HG02840 (cell line): ENCODE results near the gene ASAH2B.
"Not testable (repeated sequence)": the region's sequence is repeated elsewhere in the genome, so short reads cannot be mapped to it uniquely, and the experiment has no call there.

Source experiments
- ATAC-seq: cut with Tn5 transposase; IDR thresholded peaks from one replicate; pipeline ENCODE4 v1.9.1; 2021; ENCODE audit warnings: mild to moderate bottlenecking, moderate library complexity, moderate number of reproducible peaks; ENCODE audit not compliant: unreplicated experiment, low FRiP score

Gene ASAH2B

DNA sequence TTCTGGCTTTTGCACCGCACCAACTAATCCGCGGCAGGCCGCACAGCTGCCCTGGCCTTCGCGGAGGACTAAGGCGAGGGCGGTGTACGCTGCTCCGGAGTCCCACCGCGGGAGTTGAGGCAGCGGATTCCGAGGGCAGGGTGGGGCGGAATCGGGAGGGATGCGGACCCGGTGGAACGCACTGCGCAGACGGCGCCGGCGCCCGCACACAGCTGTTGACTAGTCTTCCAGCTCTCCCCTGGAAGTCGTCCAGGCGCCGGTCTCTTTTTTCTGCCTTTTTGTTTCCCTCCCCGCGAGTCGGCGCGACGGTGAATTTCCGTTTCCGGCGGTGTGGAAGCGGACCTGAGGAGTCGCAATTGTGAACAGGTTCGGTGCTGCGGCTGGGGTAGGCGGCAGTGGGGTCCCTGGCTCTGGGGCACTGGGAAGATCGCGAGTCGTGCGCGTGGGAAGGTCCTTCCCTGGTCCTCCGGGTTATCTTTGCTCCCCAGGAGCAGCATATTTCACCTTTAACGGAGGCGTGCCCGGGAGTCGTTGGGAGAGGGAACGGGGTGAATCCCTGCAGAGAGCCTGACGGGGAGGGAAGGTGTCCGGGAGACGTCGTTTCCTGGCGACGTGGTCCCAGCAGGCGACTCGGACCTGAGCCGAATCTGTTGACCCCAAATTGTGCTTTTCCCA lies at the start of gene ASAH2B:
Gene ASAH2B, plus strand, starts transcription at position 319 of the 675 bp plus-strand sequence. CDS start 5,195 bp downstream, outside the sequence.
- peak; percentile 72 for ATAC-seq

GRCh38 chr10:50697819-50698218 lies 41.9 kb upstream of the ASAH2B start:
- not testable (repeated sequence) for ATAC-seq

DNA sequence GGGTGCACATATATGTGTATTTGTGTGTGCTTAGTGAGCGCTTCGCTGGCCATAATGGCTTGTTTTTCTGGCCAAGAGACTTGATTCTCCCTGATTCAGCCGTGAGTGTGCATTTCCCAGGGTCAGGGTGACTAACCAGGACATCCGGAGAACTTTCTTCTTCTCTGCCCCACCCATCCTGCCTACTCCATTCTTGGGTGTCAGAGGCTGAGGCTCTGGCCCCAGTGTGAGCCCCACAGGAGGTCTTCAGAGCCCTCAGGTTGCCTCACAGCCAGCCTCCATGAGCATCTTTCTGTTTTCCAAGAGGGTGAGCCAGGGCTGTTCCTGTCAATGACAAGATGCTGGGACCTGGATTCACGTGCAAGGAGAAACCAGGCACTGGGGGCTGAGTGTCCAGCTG lies 37.8 kb upstream of the ASAH2B start:
- not testable (repeated sequence) for ATAC-seq

GRCh38 chr10:50702997-50703396 lies 36.7 kb upstream of the ASAH2B start:
- not testable (repeated sequence) for ATAC-seq

GRCh38 chr10:50704436-50705079 lies 35.2 kb upstream of the ASAH2B start:
- ATAC-seq, result not testable (repeated sequence)

GRCh38 chr10:50706006-50706405 lies 33.7 kb upstream of the ASAH2B start:
- not testable (repeated sequence) for ATAC-seq

- not testable (repeated sequence) for ATAC-seq
Observed at GRCh38 chr10:50710241-50710640, 29.5 kb upstream of the ASAH2B start.

- ATAC-seq, result not testable (repeated sequence)
Observed at GRCh38 chr10:50723812-50724211, 15.9 kb upstream of the ASAH2B start.

DNA sequence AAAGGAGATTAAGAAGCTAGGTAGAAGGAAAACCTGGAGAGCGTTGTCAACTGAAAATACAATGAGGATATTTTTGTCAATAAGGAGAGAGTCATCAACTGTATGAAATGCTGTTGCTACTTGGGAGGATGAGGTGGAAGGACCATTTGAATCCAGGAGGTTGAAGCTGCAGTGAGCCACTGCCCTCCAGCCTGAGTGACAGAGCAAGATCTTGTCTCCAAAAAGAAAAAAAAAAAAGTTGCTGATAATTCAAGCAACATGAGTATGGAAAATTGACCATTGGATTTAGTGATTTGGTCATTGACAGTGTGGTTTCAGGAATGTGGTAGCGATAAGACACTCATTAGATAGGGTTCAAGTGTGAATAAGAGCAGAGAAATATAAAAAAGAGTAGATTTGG lies 11.6 kb upstream of the ASAH2B start:
- ATAC-seq, result not testable (repeated sequence)

DNA sequence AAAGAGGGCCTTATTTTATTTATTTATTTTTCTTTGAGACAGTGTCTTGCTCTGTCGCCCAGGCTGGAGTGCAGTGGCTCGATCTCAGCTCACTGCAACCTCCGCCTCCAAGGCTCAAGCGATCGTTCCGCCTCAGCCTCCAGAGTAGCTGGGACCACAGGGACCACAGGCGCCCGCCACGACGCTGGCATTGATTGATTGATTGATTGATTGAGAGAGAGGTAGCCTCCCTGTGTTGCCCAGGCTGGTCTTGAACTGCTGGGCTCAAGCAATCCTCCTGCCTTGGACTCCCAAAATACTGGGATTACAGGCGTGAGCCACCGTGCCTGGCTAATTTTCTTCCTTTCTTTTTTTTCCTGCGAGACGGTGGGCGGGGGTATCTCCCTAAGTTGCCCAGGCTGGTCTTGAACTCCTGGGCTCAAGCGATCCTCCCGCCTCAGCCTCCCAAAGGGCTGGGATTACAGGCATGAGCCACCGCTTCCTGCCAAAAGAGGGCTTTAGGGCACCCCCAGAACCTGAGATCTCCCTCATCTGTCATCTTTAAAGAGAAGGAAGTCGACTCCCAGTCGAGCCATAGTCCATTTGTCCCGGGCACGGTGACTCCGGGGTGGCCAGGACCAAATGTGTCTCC lies 634 bp upstream of the ASAH2B start:
- ATAC-seq, result peak; percentile 21

DNA sequence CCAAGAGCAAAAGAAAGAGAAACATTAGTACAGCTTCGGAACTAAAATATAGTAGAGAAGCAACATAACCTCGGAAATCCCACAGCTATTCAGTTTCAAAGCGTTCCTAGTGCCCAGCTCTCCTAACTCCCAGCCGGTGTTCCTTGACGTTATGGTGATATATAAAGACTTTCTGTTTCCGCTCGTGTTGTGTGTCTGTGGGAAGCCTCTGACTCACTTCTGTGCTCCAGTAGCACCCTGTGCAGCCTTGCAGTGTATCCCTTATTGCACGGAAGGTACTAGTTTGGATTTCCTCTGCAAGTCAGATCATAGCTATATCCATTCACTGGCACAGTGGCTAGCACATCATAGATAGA lies 535 bp downstream of the ASAH2B start:
- peak; percentile 27 for ATAC-seq

GRCh38 chr10:50742820-50743219 lies 3.1 kb downstream of the ASAH2B start:
- not testable (repeated sequence) for ATAC-seq

DNA sequence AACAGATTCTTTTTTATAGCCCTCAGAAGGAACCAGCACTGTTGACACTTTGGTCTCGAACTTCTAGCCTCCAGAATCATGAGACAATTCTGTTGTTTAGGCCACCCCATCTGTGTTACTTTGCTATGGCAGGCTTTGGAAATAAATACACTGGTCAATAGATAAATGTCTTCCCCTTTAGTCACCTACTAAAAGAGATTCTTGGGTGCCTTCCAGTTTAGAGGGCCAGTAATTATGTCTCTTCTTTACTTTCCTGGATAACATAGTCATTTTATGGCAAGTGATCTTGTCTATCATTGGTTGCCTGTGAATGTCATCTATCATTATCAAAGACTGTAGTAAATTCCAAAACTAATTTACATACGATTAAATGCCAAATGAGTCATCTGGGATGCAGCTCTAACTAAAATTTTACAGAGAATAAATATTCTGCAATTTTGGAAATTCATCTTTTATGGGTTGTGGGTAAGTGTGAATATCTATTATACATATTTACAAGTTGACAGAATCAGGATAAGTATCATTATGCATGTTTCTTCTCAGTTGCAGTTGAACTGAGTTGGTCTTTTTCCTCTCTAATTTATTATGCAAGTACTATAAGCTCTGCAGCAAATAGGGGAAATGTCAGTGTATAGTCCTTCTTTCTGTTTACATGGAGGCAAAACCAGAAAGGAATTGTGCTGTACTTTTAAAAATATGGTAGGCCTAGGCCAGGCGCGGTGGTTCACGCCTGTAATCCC lies 27.2 kb downstream of the ASAH2B start:
- not testable (repeated sequence) for ATAC-seq

- ATAC-seq, result not testable (repeated sequence)
Observed at GRCh38 chr10:50772042-50772441, 32.3 kb downstream of the ASAH2B start.

- not testable (repeated sequence) for ATAC-seq
Observed at GRCh38 chr10:50774868-50775267, 35.1 kb downstream of the ASAH2B start.

DNA sequence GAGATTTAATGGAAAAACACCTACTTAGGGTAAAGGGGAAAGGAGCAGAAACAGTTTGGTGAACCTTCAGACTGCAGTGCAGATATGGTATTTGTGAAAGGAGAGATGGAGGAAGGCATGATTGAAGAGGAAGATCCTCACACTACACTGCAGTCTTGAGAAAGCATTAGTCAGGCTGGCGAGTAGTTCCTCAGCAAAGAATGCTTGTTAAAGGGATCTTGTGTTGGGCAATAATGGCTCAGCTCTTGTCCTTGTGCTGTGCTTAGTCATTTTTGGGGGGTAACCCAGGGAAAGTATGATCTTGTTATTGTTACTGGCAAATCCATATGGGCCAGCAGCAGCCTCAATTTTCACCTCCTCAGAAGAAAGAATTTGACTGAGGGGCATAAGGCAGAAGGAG lies 40.3 kb downstream of the ASAH2B start:
- not testable (repeated sequence) for ATAC-seq

DNA sequence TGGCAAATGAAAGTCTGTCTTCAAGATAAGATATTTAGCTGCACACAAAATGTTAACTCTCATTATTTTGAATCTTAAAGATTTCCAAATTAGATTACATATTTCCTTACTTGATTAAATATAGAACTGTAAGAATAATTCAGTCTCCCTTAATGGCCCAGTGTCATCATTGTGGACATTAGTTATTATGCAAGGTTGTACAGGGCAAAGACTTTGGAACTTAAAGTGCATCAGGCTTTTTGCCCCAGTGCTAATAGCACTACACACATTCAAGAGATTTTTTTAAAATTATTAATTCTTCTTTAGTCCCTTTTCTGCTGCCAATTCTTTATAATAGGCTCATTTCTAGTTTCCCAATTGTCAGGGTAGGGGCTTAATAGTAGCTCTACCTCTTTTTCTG lies 42.3 kb downstream of the ASAH2B start:
- ATAC-seq, result not testable (repeated sequence)

DNA sequence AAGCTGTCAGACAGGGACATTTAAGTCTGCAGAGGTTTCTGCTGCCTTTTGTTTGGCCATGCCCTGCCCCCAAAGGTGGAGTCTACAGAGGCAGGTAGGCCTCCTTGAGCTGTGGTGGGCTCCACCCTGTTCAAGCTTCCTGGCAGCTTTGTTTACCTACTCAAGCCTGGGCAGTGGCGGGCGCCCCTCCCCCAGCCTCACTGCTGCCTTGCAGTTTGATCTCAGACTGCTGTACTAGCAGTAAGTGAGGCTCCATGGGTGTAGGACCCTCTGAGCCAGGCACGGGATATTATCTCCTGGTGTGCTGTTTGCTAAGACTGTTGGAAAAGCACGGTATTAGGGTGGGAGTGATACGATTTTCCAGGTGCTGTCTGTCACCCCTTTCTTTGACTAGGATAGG lies 48.2 kb downstream of the ASAH2B start:
- not testable (repeated sequence) for ATAC-seq

DNA sequence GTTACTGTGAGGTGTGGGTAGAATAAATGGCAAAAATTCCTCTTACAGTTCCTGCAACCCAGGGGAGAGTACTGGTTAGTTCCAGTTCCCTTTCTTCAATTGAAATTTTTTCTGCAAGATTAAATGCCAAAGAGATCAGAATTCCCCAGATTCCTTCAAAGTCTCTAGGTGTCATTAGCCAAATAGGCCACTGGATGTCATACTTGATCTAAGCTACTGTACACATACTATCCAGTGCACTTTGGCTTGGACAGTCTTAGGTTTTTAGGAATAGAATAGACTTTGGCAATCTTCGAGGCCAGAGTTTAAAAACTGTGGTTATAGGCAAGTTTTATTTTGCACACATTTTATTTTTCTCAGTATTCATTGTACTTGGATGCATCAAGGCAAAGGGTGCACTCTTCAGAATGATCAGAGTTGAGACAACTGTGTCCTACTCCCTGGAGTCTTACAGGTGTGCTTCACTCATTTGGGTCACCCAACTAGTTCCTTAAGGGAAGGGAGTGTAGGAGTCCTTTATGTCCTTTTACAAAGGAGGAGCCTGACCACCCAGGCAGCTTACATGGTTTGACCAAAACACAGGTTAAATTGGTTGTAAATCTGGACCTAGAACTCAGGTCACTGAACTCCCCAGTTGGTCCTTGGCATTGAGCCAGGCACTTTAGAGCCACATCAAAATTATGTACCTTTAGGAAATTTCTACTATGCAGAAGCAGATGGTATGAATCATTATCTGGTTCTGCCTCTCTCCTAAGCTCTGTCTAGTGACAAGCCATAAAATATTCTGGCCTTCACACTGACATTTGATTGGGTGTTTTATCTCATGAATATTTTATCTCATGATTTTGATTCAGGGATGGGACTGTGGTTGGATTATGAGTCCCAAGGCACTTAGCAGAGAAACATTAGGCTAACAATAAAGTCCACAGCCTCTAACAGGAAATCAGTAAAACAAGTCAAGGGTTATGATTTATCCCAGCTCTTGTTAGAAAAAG lies 49.5 kb downstream of the ASAH2B start:
- ATAC-seq, result no peak

DNA sequence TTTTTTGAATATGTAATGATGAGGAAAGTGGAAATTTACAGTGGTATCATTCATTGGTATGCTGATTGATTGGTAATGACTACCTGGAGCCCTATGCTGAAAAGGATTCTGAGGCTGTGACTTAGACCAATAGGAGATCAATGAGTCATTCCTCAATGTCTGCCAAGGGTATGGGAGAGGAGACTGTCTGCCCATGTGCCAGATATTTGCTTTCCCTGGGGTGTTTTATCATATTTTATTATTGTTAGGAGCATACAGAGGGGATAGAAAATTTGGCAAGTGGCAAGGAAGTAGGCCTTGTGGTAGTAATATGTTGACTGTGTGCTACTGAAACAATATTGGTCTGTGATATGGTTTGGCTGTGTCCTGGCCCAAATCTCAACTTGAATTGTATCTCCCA lies 54.8 kb downstream of the ASAH2B start:
- no peak for ATAC-seq
